HUES6 (cell line): Measurements from ENCODE around the gene NAA50.

Source experiments
- H3K27ac ChIP-seq: 2 replicates; pipeline ENCODE4 v1.7.0; 2013; ENCODE audit warnings: low read depth, mild to moderate bottlenecking, low read length, inconsistent platforms
- H3K27me3 ChIP-seq: 2 replicates; pipeline ENCODE4 v1.6.1; 2013; ENCODE audit warnings: low read length; ENCODE audit not compliant: control insufficient read depth, insufficient read depth
- H3K36me3 ChIP-seq: 2 replicates; pipeline ENCODE4 v1.6.1; 2013; ENCODE audit warnings: low read length; ENCODE audit not compliant: control insufficient read depth, insufficient read depth
- H3K4me1 ChIP-seq: 2 replicates; pipeline ENCODE4 v1.6.1; 2013; ENCODE audit warnings: low read length; ENCODE audit not compliant: control insufficient read depth, insufficient read depth
- H3K4me3 ChIP-seq: 2 replicates; pipeline ENCODE4 v1.5.1; 2013; ENCODE audit warnings: low read depth, low read length
- H3K9ac ChIP-seq: one replicate; pipeline ENCODE4 v1.6.1; 2013; ENCODE audit warnings: mild to moderate bottlenecking, low read length
- H3K9me3 ChIP-seq: 2 replicates; pipeline ENCODE4 v1.6.1; 2013; ENCODE audit warnings: low read depth, low read length; ENCODE audit not compliant: control insufficient read depth, insufficient read depth

NAA50 gene

DNA sequence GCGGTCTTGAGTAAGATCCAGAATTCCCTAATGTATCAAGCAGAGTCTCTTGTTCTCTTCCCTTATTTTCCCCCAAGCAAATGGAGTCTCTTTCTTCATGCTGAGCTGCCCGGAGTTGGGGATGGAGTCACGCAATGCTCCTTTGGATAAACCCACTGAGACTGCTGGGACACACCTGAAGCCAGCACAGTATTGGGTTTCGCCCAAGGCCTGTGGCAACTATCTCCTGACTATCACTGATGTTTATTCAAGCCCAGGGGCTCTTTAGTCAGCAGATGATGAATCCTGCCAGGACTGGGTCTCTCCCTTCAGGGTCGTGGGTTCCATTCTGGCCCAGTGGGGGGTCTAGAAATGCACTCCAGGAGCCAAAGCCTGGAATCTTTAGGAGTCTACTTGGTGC is 60.9 kb downstream of the NAA50 start:
- Histone ChIP-seq H3K9ac (no peak overlapping the region), H3K27me3 (no peaks in the 10 kb centered on the region), H3K9me3 (no peaks in the 10 kb centered on the region), H3K4me1 (peaks cover 14% of the 10 kb centered on the region), H3K4me3 (no peak overlapping the region), H3K36me3 (no peaks in the 10 kb centered on the region), H3K27ac (no peak overlapping the region)

DNA sequence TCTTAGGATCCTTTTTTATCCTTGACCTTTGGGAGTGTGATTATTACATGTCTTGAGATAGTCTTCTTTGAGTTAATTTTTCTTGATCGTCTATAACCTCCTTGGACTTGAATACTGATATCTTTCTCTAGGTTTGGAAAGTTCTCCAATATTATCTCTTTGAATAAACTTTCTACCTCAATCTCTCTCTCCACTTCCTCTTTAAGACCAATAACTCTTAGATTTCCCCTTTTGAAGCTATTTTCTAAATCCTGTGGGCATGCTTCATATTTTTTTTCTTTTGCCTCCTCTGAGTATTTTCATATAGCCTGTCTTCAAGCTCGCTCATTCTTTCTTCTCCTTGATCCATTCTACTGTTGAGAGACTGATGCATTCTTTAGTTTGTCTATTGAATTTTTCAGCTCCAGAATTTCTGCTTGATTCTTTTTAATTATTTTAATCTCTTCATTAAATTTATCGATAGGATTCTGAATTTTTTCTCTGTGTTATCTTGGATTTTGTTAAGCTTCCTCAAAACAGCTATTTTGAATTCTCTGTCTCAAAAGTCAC is 61.7 kb downstream of the NAA50 start:
- Histone ChIP-seq H3K9ac (no peak overlapping the region), H3K9me3 (no peaks in the 10 kb centered on the region), H3K36me3 (no peaks in the 10 kb centered on the region), H3K4me1 (peaks cover 14% of the 10 kb centered on the region), H3K27me3 (no peaks in the 10 kb centered on the region), H3K4me3 (no peak overlapping the region), H3K27ac (no peak overlapping the region)

- Histone ChIP-seq H3K9me3 (no peaks in the 10 kb centered on the region), H3K4me1 (peaks cover 5% of the 10 kb centered on the region; the same call in 1 of the 2 replicates), H3K4me3 (no peak overlapping the region), H3K9ac (no peak overlapping the region), H3K36me3 (peaks cover 5% of the 10 kb centered on the region; the same call in 1 of the 2 replicates), H3K27me3 (no peaks in the 10 kb centered on the region), H3K27ac (no peak overlapping the region)
Observed at GRCh38 chr3:113678773-113679172, 67.3 kb downstream of the NAA50 start.

- Histone ChIP-seq H3K9me3 (no peaks in the 10 kb centered on the region), H3K4me1 (peaks cover 5% of the 10 kb centered on the region; the same call in 1 of the 2 replicates), H3K27me3 (no peaks in the 10 kb centered on the region), H3K27ac (no peak overlapping the region), H3K9ac (no peak overlapping the region), H3K36me3 (peaks cover 9% of the 10 kb centered on the region; the same call in 1 of the 2 replicates), H3K4me3 (no peak overlapping the region)
Observed at GRCh38 chr3:113677737-113678136, 68.3 kb downstream of the NAA50 start.

DNA sequence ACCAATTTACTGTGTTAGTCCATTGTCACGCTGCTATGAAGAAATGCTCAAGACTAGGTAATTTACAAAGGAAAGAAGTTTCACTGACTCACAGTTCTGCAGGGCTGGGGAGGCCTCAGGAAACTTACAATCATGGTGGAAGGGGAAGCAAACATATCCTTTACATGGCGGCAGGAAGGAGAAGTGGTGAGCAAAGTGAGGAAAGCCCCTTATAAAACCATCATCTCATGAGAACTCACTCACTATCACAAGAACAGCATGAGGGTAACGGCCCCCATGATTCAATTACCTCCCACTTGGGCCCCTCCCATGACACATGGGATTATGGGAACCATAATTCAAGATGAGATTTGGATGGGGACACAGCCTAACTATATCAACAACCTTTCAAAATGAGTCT is 69.8 kb downstream of the NAA50 start:
- Histone ChIP-seq H3K4me1 (peaks cover 5% of the 10 kb centered on the region; the same call in 1 of the 2 replicates), H3K9me3 (no peaks in the 10 kb centered on the region), H3K27me3 (no peaks in the 10 kb centered on the region), H3K27ac (no peak overlapping the region), H3K9ac (no peak overlapping the region), H3K36me3 (peaks cover 9% of the 10 kb centered on the region; the same call in 1 of the 2 replicates), H3K4me3 (no peak overlapping the region)

GRCh38 chr3:113673593-113673992 is 72.5 kb downstream of the NAA50 start:
- no peak overlapping the region for H3K9ac ChIP-seq
- no peak overlapping the region for H3K4me3 ChIP-seq
- H3K27ac ChIP-seq: no peak overlapping the region
- peaks cover 5% of the 10 kb centered on the region; the same call in 1 of the 2 replicates for H3K4me1 ChIP-seq
- no peaks in the 10 kb centered on the region for H3K27me3 ChIP-seq
- H3K36me3 ChIP-seq: peaks cover 9% of the 10 kb centered on the region; the same call in 1 of the 2 replicates
- no peaks in the 10 kb centered on the region for H3K9me3 ChIP-seq

GRCh38 chr3:113668015-113668414 is 78.0 kb downstream of the NAA50 start:
- Histone ChIP-seq H3K27ac (no peak overlapping the region), H3K9ac (no peak overlapping the region)

More at GRCh38 chr3:113668015-113668414, 78.0 kb downstream of the NAA50 start:
- Histone ChIP-seq H3K4me1 (peaks cover 8% of the 10 kb centered on the region), H3K9me3 (no peaks in the 10 kb centered on the region), H3K36me3 (no peaks in the 10 kb centered on the region), H3K4me3 (no peak overlapping the region), H3K27me3 (no peaks in the 10 kb centered on the region)
